ENCODE data around the gene RAET1E.

Gene RAET1E

DNA sequence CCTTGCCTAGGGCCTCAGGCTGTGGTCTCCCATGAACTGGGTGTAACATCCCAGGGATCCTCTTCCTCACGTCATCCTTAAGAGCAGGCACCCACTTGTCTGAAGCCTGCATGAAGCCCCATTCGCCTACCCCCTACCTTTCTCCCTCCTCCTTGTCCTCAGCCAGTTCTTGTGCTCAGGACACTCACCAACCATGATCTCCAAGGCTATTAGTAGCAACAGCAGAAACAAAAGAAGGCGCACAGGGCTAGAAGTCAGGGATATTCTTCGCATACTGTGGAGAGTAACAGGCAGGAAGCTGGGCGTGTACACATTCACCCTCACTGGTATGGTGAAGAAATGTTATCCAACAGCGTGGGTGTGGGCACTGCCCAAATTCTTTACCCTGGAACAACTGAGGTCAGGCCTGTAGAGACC is 7.3 kb downstream of the RAET1E start:
- no peak overlapping the region for H3K4me3 ChIP-seq (ENCODE audit: low read depth, low read length)
- TF ChIP-seq, protein P1, sequence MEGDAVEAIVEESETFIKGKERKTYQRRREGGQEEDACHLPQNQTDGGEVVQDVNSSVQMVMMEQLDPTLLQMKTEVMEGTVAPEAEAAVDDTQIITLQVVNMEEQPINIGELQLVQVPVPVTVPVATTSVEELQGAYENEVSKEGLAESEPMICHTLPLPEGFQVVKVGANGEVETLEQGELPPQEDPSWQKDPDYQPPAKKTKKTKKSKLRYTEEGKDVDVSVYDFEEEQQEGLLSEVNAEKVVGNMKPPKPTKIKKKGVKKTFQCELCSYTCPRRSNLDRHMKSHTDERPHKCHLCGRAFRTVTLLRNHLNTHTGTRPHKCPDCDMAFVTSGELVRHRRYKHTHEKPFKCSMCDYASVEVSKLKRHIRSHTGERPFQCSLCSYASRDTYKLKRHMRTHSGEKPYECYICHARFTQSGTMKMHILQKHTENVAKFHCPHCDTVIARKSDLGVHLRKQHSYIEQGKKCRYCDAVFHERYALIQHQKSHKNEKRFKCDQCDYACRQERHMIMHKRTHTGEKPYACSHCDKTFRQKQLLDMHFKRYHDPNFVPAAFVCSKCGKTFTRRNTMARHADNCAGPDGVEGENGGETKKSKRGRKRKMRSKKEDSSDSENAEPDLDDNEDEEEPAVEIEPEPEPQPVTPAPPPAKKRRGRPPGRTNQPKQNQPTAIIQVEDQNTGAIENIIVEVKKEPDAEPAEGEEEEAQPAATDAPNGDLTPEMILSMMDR (IDR thresholded peaks at IDR 0.05; ENCODE audit: borderline replicate concordance, insufficient read depth, low read depth, low read length) = no peak

DNA sequence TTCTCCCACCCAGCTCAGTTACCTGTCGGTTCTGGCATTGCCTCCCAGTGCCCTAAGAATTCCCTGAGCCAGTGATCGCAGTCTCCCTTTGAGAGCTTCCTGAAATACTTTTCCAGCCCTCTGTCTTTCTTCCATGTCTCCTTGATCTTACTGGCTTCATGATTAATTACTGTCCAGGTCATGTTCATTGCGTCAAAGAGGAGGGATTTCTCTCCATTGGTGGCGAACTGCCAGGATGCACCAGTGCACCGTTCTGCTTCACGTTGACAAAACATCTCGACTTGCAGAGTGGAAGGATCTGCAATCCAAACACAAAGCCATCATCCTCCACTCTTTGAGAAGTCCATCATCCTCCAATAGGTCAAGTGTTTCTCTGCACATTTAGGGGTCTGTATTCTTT is 8.6 kb downstream of the RAET1E start:
- TF ChIP-seq, protein P1 (IDR thresholded peaks at IDR 0.05; ENCODE audit: borderline replicate concordance, insufficient read depth, low read depth, low read length) = no peak
- H3K4me3 ChIP-seq (ENCODE audit: low read depth, low read length) = no peak overlapping the region

DNA sequence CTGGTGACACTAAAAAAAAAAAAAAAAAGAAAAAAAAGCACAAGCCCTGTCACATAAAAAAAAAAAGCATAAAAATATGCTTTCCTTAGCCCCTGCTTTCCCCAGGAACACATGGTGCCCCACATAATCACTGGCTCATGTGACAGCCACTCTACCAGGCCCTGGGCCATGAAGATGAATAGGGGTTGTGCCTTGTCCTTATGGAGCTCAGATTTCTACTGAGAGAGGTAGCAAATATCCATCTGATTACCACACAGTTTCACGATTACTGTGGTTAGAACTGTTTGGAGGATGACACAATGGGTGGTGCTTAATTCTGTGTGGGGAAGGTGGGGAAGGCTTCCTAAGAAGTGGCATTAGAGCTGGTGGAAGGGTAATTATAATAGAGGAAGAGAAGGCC is 9.3 kb downstream of the RAET1E start:
- H3K4me3 ChIP-seq (ENCODE audit: low read depth, low read length) = no peak overlapping the region
- TF ChIP-seq, protein P1 (IDR thresholded peaks at IDR 0.05; ENCODE audit: borderline replicate concordance, insufficient read depth, low read depth, low read length) = no peak

DNA sequence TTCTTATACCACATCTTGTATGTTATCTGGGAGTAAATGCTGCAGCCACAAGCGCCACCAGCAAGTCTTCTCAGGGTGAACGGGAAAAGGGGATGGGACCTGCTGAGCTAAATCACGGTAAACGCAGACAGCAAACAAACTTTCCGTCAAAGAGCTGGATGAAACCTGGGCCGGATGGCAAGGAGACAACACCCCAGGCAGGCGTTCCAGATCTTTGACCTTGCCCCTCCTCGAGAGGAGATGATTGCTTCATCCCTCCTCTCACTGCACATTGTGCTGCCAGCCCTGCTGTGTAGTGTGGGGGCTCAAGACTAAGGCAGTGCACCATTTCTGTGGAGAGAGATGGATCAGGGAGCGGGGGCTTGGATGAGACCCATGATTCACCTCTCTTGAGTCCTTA is 9.8 kb downstream of the RAET1E start:
- TF ChIP-seq, protein P1 (IDR thresholded peaks at IDR 0.05; ENCODE audit: borderline replicate concordance, insufficient read depth, low read depth, low read length) = no peak
- no peak overlapping the region for H3K4me3 ChIP-seq (ENCODE audit: low read depth, low read length)

DNA sequence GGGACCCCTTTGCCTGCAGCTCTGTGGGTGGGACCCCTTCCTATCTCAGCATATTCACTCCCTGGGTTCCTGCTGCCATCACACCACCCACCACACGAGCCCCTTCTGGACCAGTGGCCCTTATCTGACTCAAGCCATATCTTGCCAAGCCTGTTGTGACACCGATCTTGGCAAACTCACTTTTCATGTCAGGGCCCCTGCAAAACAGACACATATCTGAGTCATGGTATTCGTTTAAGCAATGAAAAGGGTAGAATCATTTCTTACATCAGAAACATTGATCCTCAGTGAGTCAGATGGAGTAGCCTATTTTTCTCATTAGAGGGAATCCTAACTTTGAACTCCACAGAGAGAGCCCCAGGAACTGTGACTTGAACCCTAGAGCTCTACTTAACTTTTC is 10.6 kb downstream of the RAET1E start:
- TF ChIP-seq, protein P1 (IDR thresholded peaks at IDR 0.05; ENCODE audit: borderline replicate concordance, insufficient read depth, low read depth, low read length) = no peak
- no peak overlapping the region for H3K4me3 ChIP-seq (ENCODE audit: low read depth, low read length)

DNA sequence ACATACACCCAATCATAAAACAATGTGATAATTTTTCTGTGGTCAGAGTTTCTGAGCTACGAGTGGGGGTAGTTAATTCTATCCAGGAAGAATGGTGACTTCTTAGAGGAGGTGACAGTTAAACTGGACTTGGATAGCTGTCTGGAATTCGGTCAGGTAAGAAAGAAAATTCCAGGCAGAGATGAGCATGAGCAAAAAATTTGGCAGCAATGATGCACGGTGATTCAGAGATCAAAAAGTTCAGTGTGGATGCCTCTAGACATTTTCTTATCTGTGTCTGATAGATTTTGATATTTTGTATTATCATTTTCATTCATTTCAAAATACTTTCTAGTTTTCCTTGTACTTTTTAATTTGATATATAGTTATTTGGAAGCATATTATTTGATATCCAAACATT is 12.0 kb downstream of the RAET1E start:
- TF ChIP-seq, protein P1 (IDR thresholded peaks at IDR 0.05; ENCODE audit: borderline replicate concordance, insufficient read depth, low read depth, low read length) = no peak
- no peak overlapping the region for H3K4me3 ChIP-seq (ENCODE audit: low read depth, low read length)

DNA sequence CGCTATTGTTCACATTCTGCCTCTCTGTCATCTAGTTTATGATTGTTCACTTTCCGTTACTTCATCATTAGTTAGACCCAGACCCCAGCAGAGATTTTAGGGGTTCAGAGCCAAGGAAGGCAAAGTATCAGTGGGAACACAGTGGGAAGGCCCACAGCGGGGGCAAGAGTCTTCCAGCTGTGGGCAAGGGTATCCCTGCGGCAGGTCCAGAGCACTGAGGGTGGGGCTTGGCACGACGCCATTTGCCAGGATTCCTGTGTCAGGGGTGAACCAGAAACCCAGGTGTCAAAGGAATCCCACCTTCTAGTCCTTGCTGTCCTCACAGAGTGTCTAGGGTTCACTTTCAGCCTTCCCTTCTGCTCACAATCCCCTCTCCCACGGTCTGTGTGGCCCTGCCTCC is 13.3 kb downstream of the RAET1E start:
- H3K4me3 ChIP-seq (ENCODE audit: low read depth, low read length) = no peak overlapping the region
- TF ChIP-seq, protein P1 (IDR thresholded peaks at IDR 0.05; ENCODE audit: borderline replicate concordance, insufficient read depth, low read depth, low read length) = no peak

Measured in GM12875 (cell line).